ENCODE results near the gene ATP9A.

GRCh38 chr20:51763965-51764602 is 4.1 kb downstream of the ATP9A start:
- TF ChIP-seq, protein P1, sequence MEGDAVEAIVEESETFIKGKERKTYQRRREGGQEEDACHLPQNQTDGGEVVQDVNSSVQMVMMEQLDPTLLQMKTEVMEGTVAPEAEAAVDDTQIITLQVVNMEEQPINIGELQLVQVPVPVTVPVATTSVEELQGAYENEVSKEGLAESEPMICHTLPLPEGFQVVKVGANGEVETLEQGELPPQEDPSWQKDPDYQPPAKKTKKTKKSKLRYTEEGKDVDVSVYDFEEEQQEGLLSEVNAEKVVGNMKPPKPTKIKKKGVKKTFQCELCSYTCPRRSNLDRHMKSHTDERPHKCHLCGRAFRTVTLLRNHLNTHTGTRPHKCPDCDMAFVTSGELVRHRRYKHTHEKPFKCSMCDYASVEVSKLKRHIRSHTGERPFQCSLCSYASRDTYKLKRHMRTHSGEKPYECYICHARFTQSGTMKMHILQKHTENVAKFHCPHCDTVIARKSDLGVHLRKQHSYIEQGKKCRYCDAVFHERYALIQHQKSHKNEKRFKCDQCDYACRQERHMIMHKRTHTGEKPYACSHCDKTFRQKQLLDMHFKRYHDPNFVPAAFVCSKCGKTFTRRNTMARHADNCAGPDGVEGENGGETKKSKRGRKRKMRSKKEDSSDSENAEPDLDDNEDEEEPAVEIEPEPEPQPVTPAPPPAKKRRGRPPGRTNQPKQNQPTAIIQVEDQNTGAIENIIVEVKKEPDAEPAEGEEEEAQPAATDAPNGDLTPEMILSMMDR (IDR thresholded peaks at IDR 0.05; ENCODE audit: low read depth, low read length, missing input control): no peak
- no peak for TF ChIP-seq TAF1 (conservative IDR thresholded peaks at IDR 0.05)
- TF ChIP-seq, protein P2, sequence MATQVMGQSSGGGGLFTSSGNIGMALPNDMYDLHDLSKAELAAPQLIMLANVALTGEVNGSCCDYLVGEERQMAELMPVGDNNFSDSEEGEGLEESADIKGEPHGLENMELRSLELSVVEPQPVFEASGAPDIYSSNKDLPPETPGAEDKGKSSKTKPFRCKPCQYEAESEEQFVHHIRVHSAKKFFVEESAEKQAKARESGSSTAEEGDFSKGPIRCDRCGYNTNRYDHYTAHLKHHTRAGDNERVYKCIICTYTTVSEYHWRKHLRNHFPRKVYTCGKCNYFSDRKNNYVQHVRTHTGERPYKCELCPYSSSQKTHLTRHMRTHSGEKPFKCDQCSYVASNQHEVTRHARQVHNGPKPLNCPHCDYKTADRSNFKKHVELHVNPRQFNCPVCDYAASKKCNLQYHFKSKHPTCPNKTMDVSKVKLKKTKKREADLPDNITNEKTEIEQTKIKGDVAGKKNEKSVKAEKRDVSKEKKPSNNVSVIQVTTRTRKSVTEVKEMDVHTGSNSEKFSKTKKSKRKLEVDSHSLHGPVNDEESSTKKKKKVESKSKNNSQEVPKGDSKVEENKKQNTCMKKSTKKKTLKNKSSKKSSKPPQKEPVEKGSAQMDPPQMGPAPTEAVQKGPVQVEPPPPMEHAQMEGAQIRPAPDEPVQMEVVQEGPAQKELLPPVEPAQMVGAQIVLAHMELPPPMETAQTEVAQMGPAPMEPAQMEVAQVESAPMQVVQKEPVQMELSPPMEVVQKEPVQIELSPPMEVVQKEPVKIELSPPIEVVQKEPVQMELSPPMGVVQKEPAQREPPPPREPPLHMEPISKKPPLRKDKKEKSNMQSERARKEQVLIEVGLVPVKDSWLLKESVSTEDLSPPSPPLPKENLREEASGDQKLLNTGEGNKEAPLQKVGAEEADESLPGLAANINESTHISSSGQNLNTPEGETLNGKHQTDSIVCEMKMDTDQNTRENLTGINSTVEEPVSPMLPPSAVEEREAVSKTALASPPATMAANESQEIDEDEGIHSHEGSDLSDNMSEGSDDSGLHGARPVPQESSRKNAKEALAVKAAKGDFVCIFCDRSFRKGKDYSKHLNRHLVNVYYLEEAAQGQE (IDR thresholded peaks at IDR 0.05): no peak
- TF ChIP-seq YY1 (IDR thresholded peaks at IDR 0.05): no peak
- TF ChIP-seq RAD21 (IDR thresholded peaks at IDR 0.05): no peak
- TF ChIP-seq, protein P3, sequence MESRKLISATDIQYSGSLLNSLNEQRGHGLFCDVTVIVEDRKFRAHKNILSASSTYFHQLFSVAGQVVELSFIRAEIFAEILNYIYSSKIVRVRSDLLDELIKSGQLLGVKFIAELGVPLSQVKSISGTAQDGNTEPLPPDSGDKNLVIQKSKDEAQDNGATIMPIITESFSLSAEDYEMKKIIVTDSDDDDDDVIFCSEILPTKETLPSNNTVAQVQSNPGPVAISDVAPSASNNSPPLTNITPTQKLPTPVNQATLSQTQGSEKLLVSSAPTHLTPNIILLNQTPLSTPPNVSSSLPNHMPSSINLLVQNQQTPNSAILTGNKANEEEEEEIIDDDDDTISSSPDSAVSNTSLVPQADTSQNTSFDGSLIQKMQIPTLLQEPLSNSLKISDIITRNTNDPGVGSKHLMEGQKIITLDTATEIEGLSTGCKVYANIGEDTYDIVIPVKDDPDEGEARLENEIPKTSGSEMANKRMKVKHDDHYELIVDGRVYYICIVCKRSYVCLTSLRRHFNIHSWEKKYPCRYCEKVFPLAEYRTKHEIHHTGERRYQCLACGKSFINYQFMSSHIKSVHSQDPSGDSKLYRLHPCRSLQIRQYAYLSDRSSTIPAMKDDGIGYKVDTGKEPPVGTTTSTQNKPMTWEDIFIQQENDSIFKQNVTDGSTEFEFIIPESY (IDR thresholded peaks at IDR 0.05): no peak
- no peak for TF ChIP-seq SP1 (IDR thresholded peaks at IDR 0.05)
- TF ChIP-seq NR2F2 (IDR thresholded peaks at IDR 0.05): no peak
- TF ChIP-seq GABPA (IDR thresholded peaks at IDR 0.05 in 1 of 2, conservative IDR thresholded peaks at IDR 0.05 in 1 of 2): no peak
- no peak for TF ChIP-seq JUND (IDR thresholded peaks at IDR 0.05)
- no peak for TF ChIP-seq ATF3 (IDR thresholded peaks at IDR 0.05)

Measured in liver (tissue), 3 donors.